ENCODE results near the gene UTP11. TPM values are rescaled to one million over a fixed set of nuclear protein-coding genes. Genes with fewer than 3 reads are reported as not detected.
A peak's percentile ranks its signal among the peaks of the same experiment; 100 is the strongest.

UTP11 gene
- total RNA-seq, 1 experiment from 2014 or later = 53.8 TPM

- Histone ChIP-seq H3K9me3 (ENCODE audit: control insufficient read depth, insufficient read depth, low read depth, low read length) (no peaks in the 10 kb centered on the region), H3K27ac (ENCODE audit: low read length) (peak overlapping the region; percentile 88), H3K36me3 (ENCODE audit: control insufficient read depth, insufficient read depth, low read length) (no peaks in the 10 kb centered on the region; the same call in 1 of the 2 replicates), H3K4me3 (ENCODE audit: low read depth in 2 of 2, low read length in 2 of 2) (peak overlapping the region in 1 of 2 experiments; percentile 6; a peak in 2 of 4 replicates), H3K27me3 (ENCODE audit: control insufficient read depth, insufficient read depth, low read length) (no peaks in the 10 kb centered on the region), H3K4me1 (ENCODE audit: control insufficient read depth, insufficient read depth, low read length) (peaks cover 50% of the 10 kb centered on the region)
- BruUV-seq (replicated peaks) = no TSS peak
- in situ Hi-C loops (cut with HindIII; ENCODE audit: low pct_unique_long_range_greater_than_20kb, low sequenced_read_pairs) = no loop called here
- no peak for DNase-seq (ENCODE audit: low read depth, low spot score)
- ChIA-PET POLR2A (interaction anchor here (1.2 kb wide), 1 partner anchor 10 kb away, joined by 3 read pairs; no protein-coding TSS in a partner anchor), CTCF (interaction anchor here (0.6 to 1.4 kb wide), 2 partner anchors 12 to 863 kb away, joined by 3 to 4 read pairs; partner anchors contain the start of gene UTP11)
- TF ChIP-seq POLR2AphosphoS5 (IDR thresholded peaks at IDR 0.05; ENCODE audit: low read depth, low read length) (no peak), REST (IDR thresholded peaks at IDR 0.05; ENCODE audit: insufficient read depth in 1 of 2, low read depth in 2 of 2, low read length in 1 of 2) (no peak), TCF7L2 (IDR thresholded peaks at IDR 0.05; ENCODE audit: low read depth, low read length) (peak; percentile 47; the same call in 1 of the 2 replicates)
- ATAC-seq = no peak
- intact Hi-C loops (cut with micrococcal nuclease; ENCODE audit: unreplicated experiment) = no loop called here
These were observed 11.7 kb upstream of the UTP11 start for GRCh38 chr1:38000529-38001455.

- no peaks in the 10 kb centered on the region; the same call in 1 of the 2 replicates for H3K36me3 ChIP-seq (ENCODE audit: control insufficient read depth, insufficient read depth, low read length)
- TF ChIP-seq CTCF (IDR thresholded peaks at IDR 0.05) (no peak), TCF7L2 (IDR thresholded peaks at IDR 0.05; ENCODE audit: low read depth, low read length) (no peak), POLR2AphosphoS5 (IDR thresholded peaks at IDR 0.05; ENCODE audit: low read depth, low read length) (no peak), SIN3A (IDR thresholded peaks at IDR 0.05; ENCODE audit: borderline replicate concordance, insufficient read depth, low read depth, low read length) (no peak), REST (IDR thresholded peaks at IDR 0.05; ENCODE audit: insufficient read depth in 1 of 2, low read depth in 2 of 2, low read length in 1 of 2) (no peak)
- H3K4me1 ChIP-seq (ENCODE audit: control insufficient read depth, insufficient read depth, low read length) = peaks cover 50% of the 10 kb centered on the region
- ChIA-PET POLR2A (no interaction called here), CTCF (no interaction called here)
- no peaks in the 10 kb centered on the region for H3K9me3 ChIP-seq (ENCODE audit: control insufficient read depth, insufficient read depth, low read depth, low read length)
- intact Hi-C loops (cut with micrococcal nuclease; ENCODE audit: unreplicated experiment) (no loop called here), in situ Hi-C loops (cut with HindIII; ENCODE audit: low pct_unique_long_range_greater_than_20kb, low sequenced_read_pairs) (no loop called here)
- BruUV-seq (replicated peaks) = no TSS peak
- no peaks in the 10 kb centered on the region for H3K27me3 ChIP-seq (ENCODE audit: control insufficient read depth, insufficient read depth, low read length)
- ATAC-seq (no peak), DNase-seq (ENCODE audit: low read depth, low spot score) (no peak)
- peak overlapping the region; percentile 85 for H3K27ac ChIP-seq (ENCODE audit: low read length)
- H3K4me3 ChIP-seq (ENCODE audit: low read depth in 2 of 2, low read length in 2 of 2) = peak overlapping the region; percentile 60 to 65
These were observed 9.0 kb upstream of the UTP11 start for GRCh38 chr1:38003261-38004250.

Data from Panc1 (cell line).